Stimulated activated CD8-positive, alpha-beta memory T cell treated with anti-CD3 and anti-CD28 coated beads, Interleukin-15, amount 100 ng/mL, for 4 hours (primary cell): Measurements from ENCODE around the gene STAC2.
A peak's percentile ranks its signal among the peaks of the same experiment; 100 is the strongest.

ENCODE experiments used
- DNase-seq, 2 donors: peaks; one replicate each; pipeline ENCODE4 v3.0.0-alpha.2; 2020; ENCODE audit warnings: low read depth in 2 of 2

STAC2 gene

DNA sequence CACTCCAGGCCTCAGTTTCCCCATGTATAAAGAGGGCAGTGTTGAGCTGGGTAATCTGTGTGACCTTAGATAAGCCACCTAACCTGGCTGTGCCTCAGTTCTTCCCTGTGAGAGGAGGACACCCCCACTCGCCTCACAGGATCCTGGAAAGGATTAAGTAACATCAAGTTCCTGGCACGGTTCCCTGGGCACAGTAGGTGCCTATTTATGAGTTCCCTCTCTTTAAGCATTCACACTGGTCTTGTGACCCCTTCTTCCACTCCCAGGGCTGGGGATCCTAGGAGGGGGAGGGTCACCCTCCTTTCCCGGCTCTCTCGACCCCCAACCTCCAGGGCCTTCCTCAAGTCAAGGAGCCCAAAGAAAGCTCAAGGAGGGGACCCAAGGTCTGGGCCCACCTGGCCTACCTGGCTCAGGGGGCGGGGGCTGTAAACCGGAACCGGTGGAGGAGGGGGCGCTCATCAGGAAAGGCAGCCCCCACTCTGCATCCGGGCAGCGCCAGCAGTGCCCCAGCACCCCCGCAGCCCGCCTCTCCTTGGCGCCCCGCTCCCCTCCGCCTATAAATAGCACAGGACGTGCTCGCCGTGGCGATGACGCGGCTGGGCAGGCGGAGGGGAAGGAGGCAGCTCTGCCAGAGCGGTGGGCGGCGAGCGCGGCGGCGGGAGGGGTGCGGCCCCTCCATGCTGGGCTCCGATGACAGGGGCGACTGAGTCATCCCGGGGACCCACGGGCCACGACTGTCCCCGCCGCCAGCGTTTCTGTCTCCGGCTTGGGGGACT is 16.2 kb downstream of the STAC2 start:
- DNase-seq, result peak; percentile 76 to 78

DNA sequence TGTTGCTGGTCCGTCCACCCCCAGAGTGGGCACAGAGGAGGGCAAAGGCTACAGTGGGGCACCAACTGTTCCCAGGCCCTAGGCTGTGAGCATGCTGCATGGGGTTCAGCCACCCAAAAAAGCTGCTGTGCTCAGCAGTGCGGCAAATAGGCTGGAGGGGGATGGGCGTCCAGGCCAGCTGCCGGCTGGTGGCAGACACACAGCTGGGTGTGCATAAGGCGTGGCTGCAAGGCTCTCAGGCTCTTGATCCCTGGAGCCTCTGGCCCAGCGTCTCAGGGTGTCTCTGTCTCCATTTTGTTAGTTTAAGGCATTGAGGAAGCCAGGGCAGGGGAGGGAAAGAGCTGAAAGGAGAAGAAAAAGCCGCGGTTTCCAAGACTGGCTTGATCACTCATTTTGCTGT is 16.9 kb downstream of the STAC2 start:
- DNase-seq, result no peak

DNA sequence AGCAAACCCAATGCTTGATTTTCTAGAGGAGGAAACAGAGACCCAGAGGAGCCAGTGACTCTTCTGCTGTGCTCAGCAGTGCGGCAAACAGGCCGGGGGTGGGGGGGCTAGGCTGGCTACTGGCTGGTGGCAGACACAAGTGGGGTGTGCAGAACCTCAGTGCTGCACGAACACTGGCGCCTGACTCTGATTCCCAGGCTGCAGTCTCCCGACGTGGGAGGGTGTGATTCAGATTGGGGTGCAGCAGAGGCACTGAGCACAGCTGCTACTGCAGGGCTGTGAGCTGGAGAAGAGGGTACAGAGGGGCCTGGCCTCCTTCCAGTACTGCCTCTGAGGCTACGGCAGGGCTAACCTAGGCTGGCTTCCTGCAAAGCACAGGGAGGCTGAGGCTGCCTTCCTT is 17.6 kb downstream of the STAC2 start:
- DNase-seq, result no peak

DNA sequence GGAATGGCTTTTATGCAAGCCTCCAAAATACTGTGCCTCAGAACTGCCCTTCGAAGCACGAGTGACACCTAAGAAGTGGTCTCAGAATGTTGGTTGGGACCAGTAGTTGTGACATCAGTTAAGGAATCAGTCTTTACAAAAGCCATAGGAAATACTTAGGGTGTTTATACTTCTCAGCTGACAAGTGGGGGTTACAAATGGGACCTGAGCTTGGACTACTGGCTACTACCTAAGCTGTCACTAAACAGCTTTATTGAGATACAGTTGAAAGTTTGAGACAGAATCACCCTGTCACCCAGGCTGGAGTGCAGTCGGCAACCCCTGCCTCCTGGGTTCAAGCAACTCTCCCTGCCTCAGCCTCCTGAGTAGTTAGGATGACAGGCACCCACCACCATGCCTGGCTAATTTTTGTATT is 20.6 kb downstream of the STAC2 start:
- no peak for DNase-seq

- no peak for DNase-seq
Observed at GRCh38 chr17:39204245-39204644, 21.5 kb downstream of the STAC2 start.

DNA sequence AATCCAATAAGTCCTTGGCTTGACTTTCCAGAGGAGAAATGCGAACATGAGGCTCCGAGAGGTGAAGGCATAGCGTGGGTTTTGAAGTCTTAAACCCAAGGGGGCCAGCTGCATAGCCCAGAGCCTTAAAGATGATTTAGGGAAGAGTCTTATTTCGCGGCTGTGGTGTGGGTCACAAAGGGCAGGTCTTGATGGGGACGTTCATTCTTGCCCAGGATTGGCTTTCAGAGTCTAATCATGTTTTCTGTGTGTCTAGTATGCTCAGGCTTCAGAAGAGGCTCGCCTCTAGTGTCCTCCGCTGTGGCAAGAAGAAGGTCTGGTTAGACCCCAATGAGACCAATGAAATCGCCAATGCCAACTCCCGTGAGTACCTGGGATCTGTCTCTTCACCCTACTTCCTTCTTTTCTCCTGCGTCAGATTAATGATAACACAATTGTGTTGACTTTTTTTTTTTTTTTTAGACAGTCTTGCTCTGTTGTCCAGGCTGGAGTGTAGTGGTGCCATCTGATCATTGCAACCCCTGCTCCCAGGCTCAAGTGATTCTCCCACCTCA is 24.7 kb downstream of the STAC2 start:
- DNase-seq, result no peak

- DNase-seq, result peak; percentile 62
Observed at GRCh38 chr17:39200070-39200879, 25.5 kb downstream of the STAC2 start, which contains the start of gene RPL19. Gene RPL19, plus strand, starts transcription at chr17:39200283. Its CDS starts 62 bp downstream, at chr17:39200345.

GRCh38 chr17:39199820-39200069 is 26.0 kb downstream of the STAC2 start:
- DNase-seq, result peak; percentile 72 to 88

- no peak for DNase-seq
Observed at GRCh38 chr17:39198186-39198566, 27.6 kb downstream of the STAC2 start.

DNA sequence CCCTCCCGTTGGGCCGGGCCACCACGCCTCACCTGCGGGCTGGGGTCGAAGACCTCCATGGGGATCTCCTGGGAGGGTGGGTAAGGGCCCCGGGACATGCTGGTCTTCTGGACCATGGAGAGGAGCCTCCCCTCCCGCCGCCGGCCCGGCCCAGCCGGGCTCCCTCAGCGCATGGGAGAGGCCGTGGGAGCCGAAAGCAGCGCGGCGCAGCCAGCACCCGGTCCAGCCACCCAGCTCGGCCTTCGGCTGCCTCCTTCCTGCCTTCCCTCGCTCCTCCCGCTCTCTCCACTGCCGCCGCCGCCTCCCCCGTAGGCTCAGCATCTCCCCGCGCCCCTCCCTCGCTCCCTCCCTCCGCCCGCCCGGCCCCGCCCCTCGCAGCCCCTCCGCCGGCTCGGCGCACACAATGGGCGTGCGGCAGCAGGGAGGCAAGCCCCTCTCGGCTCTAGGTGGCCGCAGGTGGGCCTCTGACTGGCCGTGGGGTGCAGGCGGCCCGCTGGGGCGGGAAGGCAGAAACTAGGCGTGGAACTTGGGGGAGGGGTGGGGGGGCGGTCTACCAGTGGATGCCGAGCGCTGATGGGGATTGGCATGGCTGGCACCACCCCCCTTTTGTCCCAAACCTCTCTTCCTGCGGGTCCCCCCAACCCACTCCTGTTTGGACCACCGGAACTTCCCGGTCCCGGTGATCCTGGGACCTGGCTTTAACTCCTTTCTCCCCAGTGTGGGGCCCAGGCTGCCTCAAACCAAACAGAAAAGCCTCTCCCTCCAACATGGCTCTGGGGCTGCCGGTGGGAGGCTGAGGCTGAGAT is 28.2 kb downstream of the STAC2 start, which contains the start of gene CACNB1:
Gene CACNB1 (minus strand): TSS at position 290 of the 806 bp plus-strand sequence. CDS start 174 bp downstream, at position 116.
- peak; percentile 27 to 42 for DNase-seq

- no peak for DNase-seq
Observed at GRCh38 chr17:39196808-39197291, 28.9 kb downstream of the STAC2 start.

- DNase-seq, result no peak
Observed at GRCh38 chr17:39196241-39196807, 29.4 kb downstream of the STAC2 start.

DNA sequence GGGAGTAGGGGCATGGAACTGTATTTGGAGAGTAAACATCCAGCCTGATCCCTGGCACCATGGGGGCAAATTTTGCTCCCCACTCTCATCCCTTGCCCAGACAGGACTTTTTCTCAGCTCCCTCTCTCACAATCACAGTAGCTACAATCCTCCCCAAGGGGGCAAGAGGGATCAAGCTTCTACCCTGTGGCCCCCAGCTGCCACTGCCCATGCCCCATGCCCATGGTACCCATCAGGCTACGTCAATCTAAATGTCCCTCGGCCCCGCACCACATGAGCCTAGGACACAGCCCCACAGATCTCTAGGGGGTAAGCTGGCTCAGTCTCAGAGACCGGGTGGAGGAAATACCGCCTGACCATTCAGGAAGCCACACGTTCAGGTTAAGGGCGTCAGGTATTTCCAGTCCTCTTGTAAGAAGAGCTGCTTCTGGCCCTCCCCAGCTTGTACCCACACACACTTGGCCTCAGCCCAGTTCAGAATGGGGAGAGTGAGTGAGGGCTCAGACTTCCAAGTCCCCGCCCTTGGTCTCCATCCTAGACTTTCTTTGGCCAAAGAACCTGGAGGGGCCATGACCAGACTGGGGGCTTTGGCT is 30.1 kb downstream of the STAC2 start:
- DNase-seq, result no peak

DNA sequence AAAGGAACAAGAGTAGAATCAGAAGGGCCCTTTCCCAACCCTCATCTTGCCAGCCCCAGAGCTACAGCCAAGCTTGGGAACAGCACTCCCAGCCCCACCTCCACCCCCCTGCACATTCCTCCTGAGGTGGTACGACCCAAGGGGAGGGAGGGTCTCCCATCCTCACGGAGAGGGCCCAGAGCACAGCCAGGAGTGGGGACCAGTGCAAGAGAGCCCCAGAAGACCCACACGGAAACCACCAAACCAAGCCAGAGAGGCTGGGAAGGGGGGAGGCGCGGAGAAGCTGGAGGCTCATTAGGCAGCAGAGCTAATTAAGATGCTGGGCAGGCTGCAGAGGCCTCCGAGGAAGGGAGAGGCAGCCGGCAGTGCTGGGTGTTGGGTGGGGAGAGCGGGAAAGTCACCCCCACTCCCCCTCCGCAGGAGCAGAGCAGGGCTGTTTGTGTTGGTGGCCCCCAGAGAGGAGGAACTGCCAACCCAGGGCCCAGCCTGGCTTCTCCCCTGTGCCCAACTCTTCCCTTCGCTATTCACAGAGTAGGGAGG is 30.7 kb downstream of the STAC2 start:
- no peak for DNase-seq

DNA sequence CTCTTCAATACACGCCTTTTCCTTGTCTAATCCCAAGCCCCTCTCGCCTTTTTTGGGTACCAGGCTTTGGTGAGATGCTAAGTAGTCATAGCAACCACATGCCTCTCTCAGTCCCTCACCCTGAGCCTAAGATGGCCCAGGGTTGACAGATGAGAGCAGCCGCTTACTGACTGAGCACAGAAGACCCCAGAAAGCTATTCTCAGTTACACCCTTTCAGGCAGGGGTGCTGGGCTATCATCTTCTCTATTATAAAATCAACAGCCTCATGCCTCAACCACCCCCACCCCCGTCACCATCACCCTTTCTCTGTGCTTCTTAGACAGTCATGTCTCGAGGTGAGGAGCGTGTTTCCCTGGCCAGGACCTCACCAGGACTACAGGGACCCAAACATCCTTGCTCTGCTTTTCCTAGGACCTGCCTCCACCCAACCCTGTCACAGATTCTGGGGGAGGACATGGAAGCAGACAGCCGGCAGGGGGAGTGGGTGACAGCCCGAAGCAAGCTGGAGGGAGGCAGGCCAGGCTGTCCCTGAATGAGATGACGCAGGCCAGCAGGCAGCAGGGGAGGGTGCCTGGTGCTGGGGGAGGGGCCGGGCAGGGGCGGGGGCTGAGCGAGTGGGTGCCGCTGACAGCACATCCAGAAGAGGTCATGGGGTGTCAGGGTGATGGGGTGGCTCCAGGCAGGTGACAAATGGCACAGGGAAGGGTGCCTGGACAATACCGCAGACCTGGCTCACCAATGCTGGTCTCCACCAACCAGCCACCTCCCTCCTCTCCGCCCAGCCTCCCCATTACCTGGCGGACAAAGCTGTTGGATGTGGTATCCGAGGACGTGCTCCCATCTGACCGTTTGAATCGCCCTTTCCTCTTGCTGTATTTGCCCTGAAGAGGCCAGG is 31.4 kb downstream of the STAC2 start:
- no peak for DNase-seq

DNA sequence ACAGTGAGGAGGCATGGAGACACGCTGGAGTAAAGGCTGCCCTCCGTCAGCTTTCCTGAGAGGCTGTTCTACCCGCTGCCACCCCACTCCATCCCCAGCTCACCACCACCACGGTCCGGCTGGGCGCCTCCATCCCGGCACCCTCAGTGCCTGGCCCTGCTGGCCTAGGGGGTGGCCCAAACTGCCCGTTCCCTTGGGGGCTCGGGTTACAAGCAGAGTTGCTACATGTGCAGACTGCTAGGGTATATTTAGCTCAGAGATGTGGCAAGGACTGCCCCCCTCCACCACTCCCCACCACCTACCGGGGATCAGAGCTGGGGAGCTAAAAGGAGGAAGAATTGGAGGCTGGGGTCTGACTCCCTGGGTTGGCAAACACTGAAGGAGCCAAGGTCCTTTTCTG is 32.4 kb downstream of the STAC2 start:
- no peak for DNase-seq

- DNase-seq, result no peak
Observed at GRCh38 chr17:39192901-39193300, 32.8 kb downstream of the STAC2 start.

- DNase-seq, result no peak
Observed at GRCh38 chr17:39191750-39192510, 33.8 kb downstream of the STAC2 start.
